GM19043 (cell line): Measurements from ENCODE around the gene CNTNAP2.

ENCODE experiments used
- ATAC-seq: cut with Tn5 transposase; IDR thresholded peaks from one replicate; pipeline ENCODE4 v1.9.1; 2021; ENCODE audit warnings: low read depth; ENCODE audit not compliant: unreplicated experiment

Gene CNTNAP2

DNA sequence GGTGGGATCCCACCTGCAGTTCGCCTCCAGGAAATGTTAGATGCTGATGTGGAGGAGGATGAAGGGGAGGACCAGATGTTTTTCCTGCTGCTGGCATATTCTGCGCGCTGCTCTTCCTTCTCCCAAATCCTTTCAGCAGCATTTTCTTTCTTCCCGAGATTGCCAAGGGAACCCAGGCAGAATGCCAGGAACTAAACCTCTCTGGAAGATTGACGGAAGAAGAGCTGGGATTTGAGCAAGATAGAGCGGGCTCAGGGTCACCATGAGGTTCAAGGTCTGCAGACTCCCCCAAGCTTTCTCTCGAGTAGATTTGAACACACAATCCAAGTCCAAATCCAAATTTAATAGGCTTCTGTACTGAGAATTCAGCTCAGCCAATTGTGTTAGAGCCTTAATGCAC is 2128.8 kb downstream of the CNTNAP2 start:
- ATAC-seq: no peak

DNA sequence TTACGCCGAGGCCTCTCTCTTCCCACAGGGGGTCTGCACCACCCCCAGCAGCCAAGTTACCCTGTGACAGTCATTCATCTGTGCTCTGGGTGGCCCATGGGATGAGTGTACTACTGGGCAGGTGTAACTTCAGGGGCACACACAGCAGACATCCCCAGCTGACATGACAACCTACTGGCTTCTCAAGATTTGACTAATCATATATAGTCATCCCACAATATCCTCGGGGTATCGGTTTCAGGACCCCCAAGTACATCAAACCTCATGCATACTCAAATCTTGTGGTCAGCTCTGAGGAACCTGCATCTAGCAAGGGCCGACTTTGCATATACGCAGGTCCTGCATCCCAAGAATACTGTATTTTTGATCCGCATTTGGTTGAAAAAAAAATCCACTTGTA is 2137.0 kb downstream of the CNTNAP2 start:
- no peak for ATAC-seq

GRCh38 chr7:148255333-148255732 is 2138.7 kb downstream of the CNTNAP2 start:
- ATAC-seq: no peak

- no peak for ATAC-seq
These were observed 2139.8 kb downstream of the CNTNAP2 start for GRCh38 chr7:148256433-148256832.

DNA sequence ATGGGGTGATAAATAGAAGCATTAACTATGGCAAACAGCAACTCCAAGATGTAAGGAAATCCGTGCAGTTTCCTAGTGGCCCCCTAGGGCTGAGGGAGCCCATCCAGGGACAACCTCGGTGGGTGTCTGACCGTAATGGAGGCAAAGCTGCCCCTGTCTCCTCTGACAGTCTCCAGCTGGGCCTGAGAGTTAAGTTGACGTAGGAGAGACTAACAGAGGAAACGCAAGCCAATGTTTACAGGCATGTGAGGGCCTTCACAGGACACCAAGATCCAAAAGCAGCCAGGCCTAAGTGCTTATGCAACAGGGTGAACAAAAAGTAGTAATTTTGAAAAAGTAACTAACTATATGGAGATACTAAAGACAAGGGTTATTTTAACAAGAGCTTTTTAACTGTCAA is 2144.0 kb downstream of the CNTNAP2 start:
- ATAC-seq: no peak

DNA sequence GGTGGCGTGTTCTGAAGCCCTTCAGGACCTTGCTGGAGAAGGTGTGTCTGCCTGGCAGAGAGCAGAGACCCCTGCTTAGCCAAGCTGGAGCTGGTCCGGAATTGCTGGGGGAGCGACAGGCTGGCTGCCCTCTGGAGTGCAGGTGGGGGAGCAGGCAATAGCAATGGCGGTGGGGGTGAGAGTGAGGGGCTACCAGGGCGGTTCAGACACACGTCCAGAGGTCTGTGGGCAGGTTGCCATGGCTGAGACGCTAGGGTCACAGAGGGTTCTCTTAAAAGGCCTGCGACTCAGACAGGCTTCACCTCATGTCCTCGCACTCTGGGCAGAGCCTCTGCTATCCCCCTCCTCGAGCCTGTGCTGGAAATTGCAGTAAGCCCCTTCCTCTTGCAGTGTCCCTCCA is 2144.9 kb downstream of the CNTNAP2 start:
- ATAC-seq: no peak

- no peak for ATAC-seq
These were observed 2145.5 kb downstream of the CNTNAP2 start for GRCh38 chr7:148261996-148262688.

DNA sequence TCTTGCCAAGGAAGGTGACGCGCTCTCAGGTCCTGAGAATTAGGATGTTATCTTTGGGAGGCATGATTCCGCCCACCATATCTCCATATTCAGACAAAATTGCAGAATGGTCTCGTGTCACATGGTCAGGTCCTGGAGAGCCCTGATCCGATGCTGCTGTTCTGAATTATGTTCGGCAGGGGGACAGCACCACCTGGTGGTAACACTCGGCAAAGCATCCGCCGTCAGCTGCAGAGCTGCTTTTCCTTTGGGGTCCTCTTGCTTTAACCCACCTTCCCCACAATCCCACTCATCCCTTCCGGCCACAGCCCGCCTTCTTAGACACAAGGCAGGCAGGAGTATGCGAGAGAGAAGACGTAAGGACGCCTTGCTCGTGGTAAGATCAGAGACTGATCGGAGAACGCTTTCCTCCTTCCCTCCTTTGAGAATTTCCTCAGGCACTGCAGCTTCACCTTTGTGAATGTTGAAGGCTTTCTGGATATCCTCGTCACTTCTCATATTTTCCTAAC is 2146.2 kb downstream of the CNTNAP2 start:
- ATAC-seq: peak; percentile 81

GRCh38 chr7:148264933-148265557 is 2148.4 kb downstream of the CNTNAP2 start:
- ATAC-seq: no peak

DNA sequence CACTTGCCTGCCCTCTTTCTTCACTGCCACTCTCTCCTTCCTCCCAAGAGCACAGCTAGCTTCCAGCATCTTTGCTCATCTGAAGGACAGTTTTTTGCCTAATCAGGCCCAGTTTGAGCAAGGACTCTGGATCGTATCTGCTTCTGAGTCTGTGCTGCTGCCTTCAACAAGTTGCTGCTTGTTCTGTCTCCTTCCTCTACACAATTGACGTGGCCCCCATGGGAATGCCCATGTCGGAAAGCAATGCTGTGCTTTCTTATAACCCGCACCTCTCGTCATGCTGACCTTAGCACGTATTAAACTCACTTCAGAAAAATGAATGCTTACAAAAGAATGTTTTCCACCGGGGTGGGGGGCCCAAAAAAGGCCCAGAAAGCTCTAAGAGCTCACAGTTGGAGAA is 2149.3 kb downstream of the CNTNAP2 start:
- no peak for ATAC-seq

- ATAC-seq: no peak
These were observed 2150.2 kb downstream of the CNTNAP2 start for GRCh38 chr7:148266795-148267194.

GRCh38 chr7:148270576-148270975 is 2154.0 kb downstream of the CNTNAP2 start:
- ATAC-seq: no peak

GRCh38 chr7:148274118-148274517 is 2157.5 kb downstream of the CNTNAP2 start:
- no peak for ATAC-seq

DNA sequence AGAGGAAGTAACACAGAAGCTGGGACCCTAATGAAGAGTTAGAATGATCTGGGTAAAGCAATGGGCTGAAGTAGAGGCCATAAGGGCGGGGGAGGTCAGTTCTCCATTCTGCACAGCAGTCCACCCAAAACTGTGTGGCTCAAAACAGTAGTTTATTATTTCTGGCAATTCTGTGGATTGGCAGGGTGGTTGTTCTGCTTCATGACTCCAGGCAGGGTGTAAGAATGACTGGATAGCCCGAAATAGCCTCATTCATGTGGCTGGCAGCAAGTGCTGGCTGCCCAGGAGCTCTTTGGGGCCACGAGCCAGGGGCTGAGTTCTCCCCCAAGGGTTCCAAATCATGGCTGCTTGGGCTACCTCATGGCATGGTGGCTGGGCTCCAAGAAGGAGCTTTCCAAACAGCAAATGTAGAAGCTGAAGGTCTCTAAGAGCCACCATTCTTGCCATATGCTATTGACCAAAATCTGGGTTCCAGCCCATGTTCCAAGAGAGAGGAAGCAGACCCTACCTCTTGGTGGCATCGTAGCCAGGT is 2158.8 kb downstream of the CNTNAP2 start:
- ATAC-seq: no peak

DNA sequence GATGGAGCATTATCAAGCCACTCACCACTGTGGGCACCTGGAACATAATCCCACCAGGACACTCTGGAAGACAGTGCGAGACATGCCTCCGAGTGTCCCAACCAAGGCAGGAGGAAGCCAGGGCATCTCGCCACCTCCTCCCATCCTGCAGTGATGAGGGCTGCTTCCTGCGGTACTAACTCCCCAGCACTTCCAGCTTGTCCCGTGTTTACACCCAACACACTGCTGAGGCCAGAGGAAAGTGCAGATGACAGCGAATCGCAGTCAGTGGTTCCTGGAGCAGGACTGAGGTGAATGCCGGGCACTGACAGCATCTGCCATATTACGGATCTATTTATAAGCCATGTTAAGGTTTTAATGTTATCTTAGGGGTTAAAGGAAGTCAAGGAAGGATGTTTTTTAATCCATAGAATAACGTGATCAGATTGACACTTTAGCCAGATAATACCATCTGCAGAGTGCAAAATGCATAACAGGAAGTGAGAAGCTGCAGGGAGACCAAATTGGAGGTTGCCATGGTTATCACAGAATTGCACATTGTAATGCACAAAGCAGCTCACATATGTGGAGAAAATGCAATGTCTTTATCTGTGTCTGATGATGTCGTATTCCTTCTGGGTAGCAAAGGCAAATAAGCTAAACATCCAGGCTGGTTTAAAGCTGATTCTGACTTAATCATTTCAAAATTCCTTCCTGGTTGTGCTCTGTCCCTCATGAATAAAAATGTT is 2159.9 kb downstream of the CNTNAP2 start:
- no peak for ATAC-seq

DNA sequence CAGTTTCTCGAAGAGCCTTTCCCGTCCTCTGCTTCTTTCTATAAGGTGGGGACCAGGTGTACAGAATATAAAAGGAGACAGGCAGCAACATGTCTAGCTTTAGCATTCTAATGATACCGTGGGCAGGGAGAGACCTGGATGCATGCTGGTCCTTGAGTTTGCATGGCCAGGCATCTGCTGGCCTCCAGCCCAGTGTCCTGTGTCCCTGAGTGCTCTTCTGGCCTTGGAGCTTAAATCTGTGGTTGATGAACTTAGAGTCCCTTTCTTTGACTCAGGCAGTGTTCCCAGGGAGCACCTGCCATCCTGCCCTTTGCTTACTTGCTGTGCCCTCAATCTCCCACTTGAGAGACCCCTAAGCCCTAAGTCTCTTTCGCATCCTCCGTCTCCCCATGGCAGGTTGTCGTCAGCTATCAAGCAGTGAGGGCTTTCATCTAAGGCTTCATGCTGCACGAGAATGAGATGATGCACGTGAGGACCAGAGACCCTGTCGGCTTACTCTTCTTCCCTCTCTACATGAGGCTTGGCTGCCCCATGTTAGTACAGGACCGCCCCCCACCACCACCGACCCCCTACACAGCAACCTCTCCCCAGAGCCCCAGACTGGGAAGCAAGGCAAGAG is 2160.6 kb downstream of the CNTNAP2 start:
- no peak for ATAC-seq

GRCh38 chr7:148286150-148286549 is 2169.5 kb downstream of the CNTNAP2 start:
- no peak for ATAC-seq

GRCh38 chr7:148287538-148287937 is 2170.9 kb downstream of the CNTNAP2 start:
- no peak for ATAC-seq

GRCh38 chr7:148288592-148289151 is 2172.1 kb downstream of the CNTNAP2 start:
- ATAC-seq: no peak

- no peak for ATAC-seq
These were observed 2173.0 kb downstream of the CNTNAP2 start for GRCh38 chr7:148289630-148290029.

GRCh38 chr7:148290538-148290937 is 2173.9 kb downstream of the CNTNAP2 start:
- no peak for ATAC-seq
